K562 (cell line): Measurements from ENCODE around the gene RASIP1. TPM values are rescaled to one million over a fixed set of nuclear protein-coding genes. Genes with fewer than 3 reads are reported as not detected.

Source experiments
- ARID2 ChIP-seq: fragments of 450-650 bp; IDR thresholded peaks from 2 replicates; pipeline ENCODE4 v1.6.1; 2017; ENCODE audit warnings: antibody characterized with exemption, mild to moderate bottlenecking
- CSDE1 ChIP-seq, 2 experiments: fragments of 450-650 bp; IDR thresholded peaks; 2 replicates each; pipeline ENCODE4 v1.6.1; 2016; ENCODE audit warnings: mild to moderate bottlenecking in 1 of 2
- CTBP1 ChIP-seq: fragments of 450-650 bp; IDR thresholded peaks from 2 replicates; pipeline ENCODE4 v1.6.1; 2016; ENCODE audit warnings: borderline replicate concordance
- FIP1L1 ChIP-seq: fragments of 200-400 bp; formaldehyde crosslinking; IDR thresholded peaks from 2 replicates; pipeline ENCODE4 v1.6.1; 2018; ENCODE audit warnings: mild to moderate bottlenecking, low read depth, low read length; ENCODE audit not compliant: poor library complexity, severe bottlenecking
- FOS ChIP-seq: IDR thresholded peaks from 3 replicates; pipeline ENCODE4 v1.6.1; 2011; ENCODE audit not compliant: insufficient read length; ENCODE audit errors: extremely low read depth
- HLTF ChIP-seq: fragments of 450-650 bp; IDR thresholded peaks from 2 replicates; pipeline ENCODE4 v1.6.1; 2016
- KDM4B ChIP-seq, 2 experiments: fragments of 450-650 bp in 1 of 2; sonication (generic) in 1 of 2; IDR thresholded peaks; 2 replicates each; pipeline ENCODE4 v1.6.1; 2016 to 2017; ENCODE audit warnings: borderline replicate concordance in 2 of 2, antibody characterized with exemption in 1 of 2, low read depth in 1 of 2, mild to moderate bottlenecking in 1 of 2
- MAFK ChIP-seq: IDR thresholded peaks from 2 replicates; pipeline ENCODE4 v1.6.1; 2011; ENCODE audit warnings: low read length, improper control_type of control experiment
- MXI1 ChIP-seq: IDR thresholded peaks from 2 replicates; pipeline ENCODE4 v1.6.1; 2011; ENCODE audit warnings: low read depth, mild to moderate bottlenecking, improper control_type of control experiment, low read length
- NFRKB ChIP-seq: fragments of 450-650 bp; IDR thresholded peaks from 2 replicates; pipeline ENCODE4 v1.6.1; 2016; ENCODE audit warnings: low read depth
- NFYB ChIP-seq: IDR thresholded peaks from 2 replicates; pipeline ENCODE4 v1.6.1; 2011; ENCODE audit warnings: mild to moderate bottlenecking, moderate library complexity; ENCODE audit not compliant: insufficient read length; ENCODE audit errors: extremely low read depth
- NR2C1 ChIP-seq, 2 experiments: fragments of 450-650 bp; IDR thresholded peaks; 2 replicates each; pipeline ENCODE4 v1.6.1; 2017; ENCODE audit warnings: mild to moderate bottlenecking in 2 of 2, antibody characterized with exemption in 1 of 2, inconsistent platforms in 1 of 2, missing compliant biosample characterization in 1 of 2, missing genetic modification characterization in 1 of 2
- PCBP2 ChIP-seq: fragments of 200-400 bp; formaldehyde crosslinking; IDR thresholded peaks from 2 replicates; pipeline ENCODE4 v1.6.1; 2018; ENCODE audit warnings: low read length, low read depth, mild to moderate bottlenecking, moderate library complexity; ENCODE audit not compliant: poor library complexity, severe bottlenecking
- POU5F1 ChIP-seq: fragments of 150-350 bp; IDR thresholded peaks from 2 replicates; pipeline ENCODE4 v1.6.1; 2014; ENCODE audit warnings: borderline replicate concordance, low read length, low read depth, mild to moderate bottlenecking; ENCODE audit not compliant: partially characterized antibody
- RHOXF2B ChIP-seq: fragments of 250-450 bp; sonication (Bioruptor Pico); conservative IDR thresholded peaks from 2 replicates; pipeline ENCODE4 v1.5.1; 2021
- SUPT5H ChIP-seq: fragments of 450-650 bp; IDR thresholded peaks from 2 replicates; pipeline ENCODE4 v1.6.1; 2016
- THRAP3 ChIP-seq: fragments of 450-650 bp; IDR thresholded peaks from 2 replicates; pipeline ENCODE4 v1.6.1; 2016; ENCODE audit warnings: mild to moderate bottlenecking, inconsistent platforms, borderline replicate concordance
- TOE1 ChIP-seq, 2 experiments: fragments of 450-650 bp in 1 of 2; sonication (generic) in 1 of 2; formaldehyde crosslinking in 1 of 2; IDR thresholded peaks; 2 replicates each; pipeline versions ENCODE4 v1.7.1 to v1.8.0; 2016 to 2022; ENCODE audit warnings: borderline replicate concordance in 2 of 2, mild to moderate bottlenecking in 2 of 2, antibody characterized with exemption in 1 of 2, inconsistent platforms in 1 of 2, low read depth in 1 of 2, missing genetic modification reagents in 1 of 2, moderate library complexity in 1 of 2
- TSC22D4 ChIP-seq: fragments of 450-650 bp; IDR thresholded peaks from 2 replicates; pipeline ENCODE4 v1.6.1; 2016; ENCODE audit warnings: missing genetic modification characterization, missing biosample characterization, control low read depth
- XRCC4 ChIP-seq: IDR thresholded peaks from one replicate; pipeline ENCODE4 v1.6.1; 2011; ENCODE audit not compliant: insufficient read depth, insufficient read length; ENCODE audit errors: extremely low read depth
- ZNF124 ChIP-seq: sonication (generic); formaldehyde crosslinking; IDR thresholded peaks from 2 replicates; pipeline ENCODE4 v1.8.1; 2022; ENCODE audit warnings: missing genetic modification reagents
- ZNF146 ChIP-seq: IDR thresholded peaks from one replicate; pipeline ENCODE4 v1.6.1; 2018; ENCODE audit warnings: missing compliant biosample characterization; ENCODE audit not compliant: unreplicated experiment
- ZNF431 ChIP-seq: sonication (generic); formaldehyde crosslinking; IDR thresholded peaks from 2 replicates; pipeline ENCODE4 v1.8.0; 2022; ENCODE audit warnings: mild to moderate bottlenecking, missing genetic modification reagents
- ZNF586 ChIP-seq: fragments of 450-650 bp; formaldehyde crosslinking; conservative IDR thresholded peaks from 2 replicates; pipeline ENCODE4 v1.4.0; 2020; ENCODE audit warnings: mild to moderate bottlenecking, moderate library complexity
- ZNF780A ChIP-seq: fragments of 250-450 bp; sonication (Bioruptor Pico); IDR thresholded peaks from 2 replicates; pipeline ENCODE4 v1.5.0; 2021; ENCODE audit warnings: mild to moderate bottlenecking
- ZNF785 ChIP-seq: fragments of 250-450 bp; sonication (Bioruptor Pico); IDR thresholded peaks from 2 replicates; pipeline ENCODE4 v1.4.0; 2020; ENCODE audit warnings: mild to moderate bottlenecking
- polyA plus RNA-seq, 8 experiments: library from polyadenylated mRNA; depleted of rRNA in 4 of 8; stranded (reverse) in 5 of 8; unstranded in 3 of 8; fragments of >200 nt; fragmentation: Nextera tagmentation in 2 of 8; fragmentation: Illumina TruSeq in 1 of 8; extraction: Ambion mirVana in 2 of 8; extraction: Trizol in 1 of 8; gene quantifications; 2 replicates each; pipeline versions ENCODE4 v1.2.1 to v1.2.3, GENCODE V29; 2011 to 2014; ENCODE audit warnings: inconsistent platforms in 1 of 8, missing spikeins in 1 of 8
- total RNA-seq, 7 experiments: library from RNA; depleted of rRNA in 6 of 7; stranded (reverse); fragments of >200 nt in 6 of 7; fragmentation: Illumina TruSeq in 2 of 7; extraction: Trizol in 2 of 7; gene quantifications; 2 replicates each; pipeline versions ENCODE4 v1.2.1 to v1.2.3, GENCODE V29; 2011 to 2021; ENCODE audit warnings: low replicate concordance in 1 of 7
- TF ChIP-seq, protein P1 (sequence below): fragments of 250-450 bp; sonication (Bioruptor Pico); IDR thresholded peaks from 2 replicates; pipeline ENCODE4 v1.5.0; 2020; ENCODE audit warnings: mild to moderate bottlenecking, borderline replicate concordance

Gene RASIP1
- total and polyA plus RNA-seq, 9 of the 15 experiments (the other 6 are each of a cell fraction or from before 2014, with no cell fraction given): 0.20 to 4.7 (median 1.5) TPM

DNA sequence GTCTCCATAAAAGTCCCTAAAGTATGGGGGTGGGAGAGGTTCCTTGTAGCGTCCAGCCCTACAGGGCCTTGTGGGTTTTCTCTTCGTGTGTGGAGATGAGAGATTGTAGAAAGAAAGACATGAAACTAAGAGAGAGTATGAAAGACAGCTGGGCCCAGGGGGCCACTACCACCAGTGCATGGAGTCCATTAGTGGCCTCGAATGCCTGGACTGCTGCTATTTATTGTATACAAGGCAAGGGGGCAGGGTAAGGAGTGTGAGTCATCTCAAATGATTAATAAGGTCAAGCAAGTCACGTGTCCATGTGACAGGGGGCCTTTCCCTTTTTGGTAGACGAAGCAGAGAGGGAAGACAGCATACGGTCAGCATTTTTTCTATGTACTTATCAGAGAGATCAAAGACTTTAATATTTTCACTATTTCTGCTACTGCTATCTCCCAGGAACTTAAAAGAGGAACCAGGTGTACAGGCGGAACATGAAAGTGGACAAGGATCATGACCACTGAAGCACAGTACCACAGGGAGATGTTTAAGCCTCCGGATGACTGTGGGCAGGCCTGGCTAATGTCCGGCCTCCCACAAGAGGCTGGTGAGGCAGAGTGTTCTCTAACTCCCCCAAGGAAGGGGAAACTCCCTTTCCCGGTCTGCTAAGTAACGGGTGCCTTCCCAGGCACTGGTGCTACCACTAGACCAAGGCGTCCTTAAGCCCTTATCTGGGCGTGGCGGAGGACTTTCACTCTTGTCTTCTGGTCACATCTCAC, 40.4 kb upstream of the RASIP1 start (continued):
- TF ChIP-seq ZNF431 (no peak), MXI1 (no peak), CSDE1 (IDR thresholded peaks at IDR 0.05) (no peak), FOS (peak; percentile 61), HLTF (no peak), ZNF146 (no peak), POU5F1 (no peak), TSC22D4 (tag) (no peak), CTBP1 (peak; percentile 94), ZNF124 (no peak), ZNF586 (CRISPR knock-in tag) (no peak), ARID2 (no peak), SUPT5H (no peak; the same call in 1 of the 2 replicates), ZNF785 (CRISPR knock-in tag) (no peak), TOE1 (IDR thresholded peaks at IDR 0.05; ENCODE audit: borderline replicate concordance) (peak; percentile 96), TOE1 (CRISPR knock-in tag; IDR thresholded peaks at IDR 0.05; ENCODE audit: borderline replicate concordance, low read depth) (no peak), NFYB (no peak), XRCC4 (no peak), NFRKB (0 out of 2 replicates have a peak, but pooled peaks have one; percentile 35), PCBP2 (no peak), KDM4B (IDR thresholded peaks at IDR 0.05; ENCODE audit: borderline replicate concordance in 2 of 2, low read depth in 1 of 2) (0 out of 4 replicates have a peak, but pooled peaks of 1 of the 2 experiments have one; percentile 46), ZNF780A (CRISPR knock-in tag) (no peak), NR2C1 (IDR thresholded peaks at IDR 0.05) (peak; percentile 83), NR2C1 (tag; IDR thresholded peaks at IDR 0.05) (peak; percentile 79), THRAP3 (no peak), FIP1L1 (no peak), RHOXF2B (CRISPR knock-in tag) (no peak), MAFK (peak; percentile 39; the same call in 1 of the 2 replicates)
- TF ChIP-seq, protein P1, sequence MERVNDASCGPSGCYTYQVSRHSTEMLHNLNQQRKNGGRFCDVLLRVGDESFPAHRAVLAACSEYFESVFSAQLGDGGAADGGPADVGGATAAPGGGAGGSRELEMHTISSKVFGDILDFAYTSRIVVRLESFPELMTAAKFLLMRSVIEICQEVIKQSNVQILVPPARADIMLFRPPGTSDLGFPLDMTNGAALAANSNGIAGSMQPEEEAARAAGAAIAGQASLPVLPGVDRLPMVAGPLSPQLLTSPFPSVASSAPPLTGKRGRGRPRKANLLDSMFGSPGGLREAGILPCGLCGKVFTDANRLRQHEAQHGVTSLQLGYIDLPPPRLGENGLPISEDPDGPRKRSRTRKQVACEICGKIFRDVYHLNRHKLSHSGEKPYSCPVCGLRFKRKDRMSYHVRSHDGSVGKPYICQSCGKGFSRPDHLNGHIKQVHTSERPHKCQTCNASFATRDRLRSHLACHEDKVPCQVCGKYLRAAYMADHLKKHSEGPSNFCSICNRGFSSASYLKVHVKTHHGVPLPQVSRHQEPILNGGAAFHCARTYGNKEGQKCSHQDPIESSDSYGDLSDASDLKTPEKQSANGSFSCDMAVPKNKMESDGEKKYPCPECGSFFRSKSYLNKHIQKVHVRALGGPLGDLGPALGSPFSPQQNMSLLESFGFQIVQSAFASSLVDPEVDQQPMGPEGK (CRISPR knock-in tag): 0 out of 2 replicates have a peak, but pooled peaks have one; percentile 43
